ENCODE results near the gene ELFN2. TPM values are rescaled to one million over a fixed set of nuclear protein-coding genes. Genes with fewer than 3 reads are reported as not detected.
A peak's percentile ranks its signal among the peaks of the same experiment; 100 is the strongest.

Gene ELFN2
- total and polyA plus RNA-seq, 2 experiments from 2014 or later, result 0.48 to 1.1 TPM

DNA sequence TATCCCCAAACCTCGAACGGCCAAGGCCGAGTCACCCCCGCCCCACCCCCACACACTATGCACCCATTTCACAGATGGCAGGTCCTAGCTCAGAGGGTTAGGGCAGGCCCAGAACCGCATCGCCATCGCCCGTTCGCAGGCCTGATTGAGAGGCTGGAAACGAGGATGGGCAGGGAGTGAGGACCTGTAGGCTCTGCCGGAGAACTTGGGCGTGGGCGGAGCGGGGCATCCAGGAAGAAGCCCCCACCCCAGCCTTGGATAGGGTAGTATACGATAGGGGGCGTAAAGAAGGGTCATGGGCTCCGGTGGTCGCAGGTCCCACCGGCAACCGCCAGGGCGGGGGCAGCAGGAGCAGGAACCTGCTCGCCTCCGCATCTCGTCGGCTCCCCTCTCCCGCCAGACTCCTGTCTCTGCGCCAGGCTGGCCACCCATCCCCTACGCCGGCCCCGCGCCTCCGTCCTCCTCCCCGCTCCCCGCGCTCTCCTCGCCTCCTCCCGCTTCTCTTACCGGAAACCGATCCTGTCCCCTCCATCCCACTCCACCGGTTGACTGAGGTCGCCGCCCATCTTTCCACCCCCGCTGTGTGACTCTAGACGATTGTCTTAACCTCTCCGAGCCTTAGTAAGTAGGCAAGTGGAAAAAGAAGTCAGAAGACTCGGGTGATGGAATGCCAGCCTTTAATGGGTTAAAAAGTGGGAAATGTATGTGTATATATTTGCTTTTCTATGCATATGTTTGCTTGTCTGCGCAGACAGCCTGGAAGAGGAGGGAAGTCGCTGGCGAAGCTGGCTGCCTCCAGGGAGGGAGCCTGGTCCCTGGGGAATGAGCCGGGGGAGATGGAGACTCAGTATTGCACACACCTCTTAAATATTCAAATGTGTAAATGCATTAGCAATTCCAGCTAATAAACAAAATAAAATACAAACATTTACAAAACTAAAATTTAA lies 92.1 kb downstream of the ELFN2 start:
- no peak overlapping the region for H3K9ac ChIP-seq
- no peaks in the 10 kb centered on the region for H3K79me2 ChIP-seq (ENCODE audit: insufficient read depth)
- H3K27me3 ChIP-seq (replicated peaks; ENCODE audit: insufficient read depth), result no peaks in the 10 kb centered on the region
- no peaks in the 10 kb centered on the region for H3K9me2 ChIP-seq (ENCODE audit: insufficient read depth)
- no peak overlapping the region for H3K27ac ChIP-seq
- no peak for TF ChIP-seq EZH2phosphoT487 (IDR thresholded peaks at IDR 0.05; ENCODE audit: insufficient read depth, low read depth)
- TF ChIP-seq EZH2 (IDR thresholded peaks at IDR 0.05; ENCODE audit: insufficient read depth, poor library complexity, severe bottlenecking), result no peak
- no peaks in the 10 kb centered on the region for H3F3A ChIP-seq (ENCODE audit: insufficient read depth)
- peak; percentile 40 for DNase-seq
- H4K20me1 ChIP-seq (ENCODE audit: insufficient read depth), result no peaks in the 10 kb centered on the region
- 3 to 4% methylated on average over 36 to 50 of the region's 50 CpGs for WGBS, 2 experiments (ENCODE audit: low coverage in 1 of 2, low lambda C conversion rate in 2 of 2, missing lambda C conversion rate in 2 of 2)
- peaks cover 26% of the 10 kb centered on the region for H3K4me1 ChIP-seq (ENCODE audit: insufficient read depth)
- no peaks in the 10 kb centered on the region for H3K9me3 ChIP-seq (ENCODE audit: low read depth)
- H3K36me3 ChIP-seq (ENCODE audit: low read depth), result no peaks in the 10 kb centered on the region
- in situ Hi-C loops (cut with MboI), result no loop called here
- H3K4me3 ChIP-seq, result peak overlapping the region; percentile 4; the same call in 1 of the 2 replicates
- H2AFZ ChIP-seq, result no peak overlapping the region
- H3K4me2 ChIP-seq (ENCODE audit: unreplicated experiment), result peak overlapping the region; percentile 21

DNA sequence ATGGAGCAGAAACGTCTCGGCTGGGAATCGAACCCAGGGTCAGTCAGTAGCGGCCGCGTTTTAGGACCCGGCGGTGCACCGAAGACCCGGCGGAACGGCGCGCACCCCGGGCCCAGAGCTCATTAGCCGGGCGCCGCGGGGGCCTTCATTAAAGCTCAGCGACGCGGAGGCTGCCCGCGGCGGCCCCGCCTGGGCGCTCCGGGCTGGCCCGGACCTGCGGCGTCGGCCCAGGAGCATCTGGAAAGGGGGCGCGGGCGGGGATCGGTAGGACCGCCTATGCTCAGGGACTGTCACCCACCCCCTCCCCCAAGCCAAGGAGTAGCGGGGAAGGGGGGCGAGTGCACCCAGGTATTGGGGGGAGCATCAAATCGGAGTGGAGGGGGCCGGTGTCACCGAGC lies 92.8 kb downstream of the ELFN2 start:
- H3K27ac ChIP-seq, result no peak overlapping the region
- no peaks in the 10 kb centered on the region for H3K27me3 ChIP-seq (replicated peaks; ENCODE audit: insufficient read depth)
- peaks cover 26% of the 10 kb centered on the region for H3K4me1 ChIP-seq (ENCODE audit: insufficient read depth)
- no peaks in the 10 kb centered on the region for H3K9me3 ChIP-seq (ENCODE audit: low read depth)
- peak overlapping the region; percentile 27; the same call in 1 of the 2 replicates for H2AFZ ChIP-seq
- H3F3A ChIP-seq (ENCODE audit: insufficient read depth), result no peaks in the 10 kb centered on the region
- H3K4me3 ChIP-seq, result peak overlapping the region; percentile 18; the same call in 1 of the 2 replicates
- TF ChIP-seq EZH2 (IDR thresholded peaks at IDR 0.05; ENCODE audit: insufficient read depth, poor library complexity, severe bottlenecking), result no peak
- TF ChIP-seq EZH2phosphoT487 (IDR thresholded peaks at IDR 0.05; ENCODE audit: insufficient read depth, low read depth), result no peak
- H3K79me2 ChIP-seq (ENCODE audit: insufficient read depth), result no peaks in the 10 kb centered on the region
- no peaks in the 10 kb centered on the region for H3K9me2 ChIP-seq (ENCODE audit: insufficient read depth)
- no peaks in the 10 kb centered on the region for H3K36me3 ChIP-seq (ENCODE audit: low read depth)
- no peaks in the 10 kb centered on the region for H4K20me1 ChIP-seq (ENCODE audit: insufficient read depth)
- H3K9ac ChIP-seq, result no peak overlapping the region
- DNase-seq, result no peak
- in situ Hi-C loops (cut with MboI), result no loop called here
- H3K4me2 ChIP-seq (ENCODE audit: unreplicated experiment), result peak overlapping the region; percentile 21
- 4% methylated on average over 31 to 42 of the region's 42 CpGs for WGBS, 2 experiments (ENCODE audit: low coverage in 1 of 2, low lambda C conversion rate in 2 of 2, missing lambda C conversion rate in 2 of 2)

GRCh38 chr22:37333724-37334460 lies 93.4 kb downstream of the ELFN2 start:
- Histone ChIP-seq H3K9ac (no peak overlapping the region), H3K27ac (no peak overlapping the region), H3K9me2 (ENCODE audit: insufficient read depth) (no peaks in the 10 kb centered on the region), H3K27me3 (replicated peaks; ENCODE audit: insufficient read depth) (no peaks in the 10 kb centered on the region), H3K4me2 (ENCODE audit: unreplicated experiment) (peak overlapping the region; percentile 21), H3K4me1 (ENCODE audit: insufficient read depth) (peaks cover 32% of the 10 kb centered on the region), H3K9me3 (ENCODE audit: low read depth) (no peaks in the 10 kb centered on the region), H3K79me2 (ENCODE audit: insufficient read depth) (no peaks in the 10 kb centered on the region), H4K20me1 (ENCODE audit: insufficient read depth) (no peaks in the 10 kb centered on the region), H3K4me3 (peak overlapping the region; percentile 18; the same call in 1 of the 2 replicates), H2AFZ (peak overlapping the region; percentile 27; the same call in 1 of the 2 replicates), H3F3A (ENCODE audit: insufficient read depth) (no peaks in the 10 kb centered on the region), H3K36me3 (ENCODE audit: low read depth) (no peaks in the 10 kb centered on the region)
- in situ Hi-C loops (cut with MboI), result no loop called here
- no peak for DNase-seq
- TF ChIP-seq EZH2 (IDR thresholded peaks at IDR 0.05; ENCODE audit: insufficient read depth, poor library complexity, severe bottlenecking), result no peak
- no peak for TF ChIP-seq EZH2phosphoT487 (IDR thresholded peaks at IDR 0.05; ENCODE audit: insufficient read depth, low read depth)
- 46 to 48% methylated on average over 11 of the region's 11 CpGs for WGBS, 2 experiments (ENCODE audit: low coverage in 1 of 2, low lambda C conversion rate in 2 of 2, missing lambda C conversion rate in 2 of 2)

- Histone ChIP-seq H3K9me2 (ENCODE audit: insufficient read depth) (no peaks in the 10 kb centered on the region), H3K4me2 (ENCODE audit: unreplicated experiment) (no peak overlapping the region), H3K79me2 (ENCODE audit: insufficient read depth) (no peaks in the 10 kb centered on the region), H4K20me1 (ENCODE audit: insufficient read depth) (no peaks in the 10 kb centered on the region), H3K36me3 (ENCODE audit: low read depth) (no peaks in the 10 kb centered on the region), H3K27me3 (replicated peaks; ENCODE audit: insufficient read depth) (no peaks in the 10 kb centered on the region), H3K4me1 (ENCODE audit: insufficient read depth) (peaks cover 42% of the 10 kb centered on the region), H3K9ac (no peak overlapping the region), H3K27ac (no peak overlapping the region), H3K4me3 (no peak overlapping the region), H3K9me3 (ENCODE audit: low read depth) (no peaks in the 10 kb centered on the region), H2AFZ (no peak overlapping the region), H3F3A (ENCODE audit: insufficient read depth) (peaks cover 14% of the 10 kb centered on the region)
- in situ Hi-C loops (cut with MboI), result no loop called here
- no peak for DNase-seq
- TF ChIP-seq EZH2 (IDR thresholded peaks at IDR 0.05; ENCODE audit: insufficient read depth, poor library complexity, severe bottlenecking) (no peak), EZH2phosphoT487 (IDR thresholded peaks at IDR 0.05; ENCODE audit: insufficient read depth, low read depth) (no peak)
- WGBS, 2 experiments (ENCODE audit: low coverage in 1 of 2, low lambda C conversion rate in 2 of 2, missing lambda C conversion rate in 2 of 2), result 67 to 75% methylated on average over 9 of the region's 9 CpGs
These were observed 95.3 kb downstream of the ELFN2 start for GRCh38 chr22:37331856-37332536.

Measured in GM23248 (cell line).